ENCODE results near the gene STX4.

Gene STX4

GRCh38 chr16:31071861-31072260 is 38.5 kb downstream of the STX4 start:
- peak overlapping the region; percentile 99 for H3K4me3 ChIP-seq (ENCODE audit: low read length)
- no peak for TF ChIP-seq CTCF (conservative IDR thresholded peaks at IDR 0.05; ENCODE audit: low read depth, low read length)
- DNase-seq (ENCODE audit: low read depth): peak; percentile 96

- DNase-seq (ENCODE audit: low read depth): no peak
- no peak for TF ChIP-seq CTCF (conservative IDR thresholded peaks at IDR 0.05; ENCODE audit: low read depth, low read length)
- peak overlapping the region; percentile 99 for H3K4me3 ChIP-seq (ENCODE audit: low read length)
Measured at GRCh38 chr16:31072540-31073141, 39.3 kb downstream of the STX4 start.

GRCh38 chr16:31073142-31073969 is 40.0 kb downstream of the STX4 start:
- TF ChIP-seq CTCF (conservative IDR thresholded peaks at IDR 0.05; ENCODE audit: low read depth, low read length): no peak
- H3K4me3 ChIP-seq (ENCODE audit: low read length): peak overlapping the region; percentile 99
- peak; percentile 61 for DNase-seq (ENCODE audit: low read depth)

- TF ChIP-seq CTCF (conservative IDR thresholded peaks at IDR 0.05; ENCODE audit: low read depth, low read length): no peak
- peak within 1 kb of the TSS; percentile 99 for H3K4me3 ChIP-seq (ENCODE audit: low read length)
Measured at GRCh38 chr16:31073970-31074813, 40.8 kb downstream of the STX4 start, which contains the start of the genes ZNF646 and ZNF668. TSS of gene ZNF646 (plus strand) at chr16:31074422. CDS start at chr16:31076325, 1,903 bp downstream. TSS of gene ZNF668 (minus strand) at chr16:31074240. CDS start at chr16:31064459, 9,781 bp downstream.

GRCh38 chr16:31074814-31075183 is 41.4 kb downstream of the STX4 start:
- no peak for TF ChIP-seq CTCF (conservative IDR thresholded peaks at IDR 0.05; ENCODE audit: low read depth, low read length)
- no peak for DNase-seq (ENCODE audit: low read depth)
- H3K4me3 ChIP-seq (ENCODE audit: low read length): peak overlapping the region; percentile 99

More at GRCh38 chr16:31073970-31074813, 40.8 kb downstream of the STX4 start, which contains the start of the genes ZNF646 and ZNF668:
- DNase-seq (ENCODE audit: low read depth): peak; percentile 98

- DNase-seq (ENCODE audit: low read depth): no peak
- no peak for TF ChIP-seq CTCF (conservative IDR thresholded peaks at IDR 0.05; ENCODE audit: low read depth, low read length)
- no peak overlapping the region for H3K4me3 ChIP-seq (ENCODE audit: low read length)
Measured at GRCh38 chr16:31076319-31076718, 43.0 kb downstream of the STX4 start.
